DMS153 treated with DMSO at 0.1 percent for 48 hours (cell line): ENCODE measurements around the gene YY1.

ENCODE experiments used
- DNase-seq: peaks from one replicate; lab custom pipeline; 2025; ENCODE audit not compliant: unreplicated experiment; lab: John Stamatoyannopoulos, UW

Gene YY1

GRCh38 chr14:100312877-100313400 lies 74.0 kb downstream of the YY1 start:
- no peak for DNase-seq

DNA sequence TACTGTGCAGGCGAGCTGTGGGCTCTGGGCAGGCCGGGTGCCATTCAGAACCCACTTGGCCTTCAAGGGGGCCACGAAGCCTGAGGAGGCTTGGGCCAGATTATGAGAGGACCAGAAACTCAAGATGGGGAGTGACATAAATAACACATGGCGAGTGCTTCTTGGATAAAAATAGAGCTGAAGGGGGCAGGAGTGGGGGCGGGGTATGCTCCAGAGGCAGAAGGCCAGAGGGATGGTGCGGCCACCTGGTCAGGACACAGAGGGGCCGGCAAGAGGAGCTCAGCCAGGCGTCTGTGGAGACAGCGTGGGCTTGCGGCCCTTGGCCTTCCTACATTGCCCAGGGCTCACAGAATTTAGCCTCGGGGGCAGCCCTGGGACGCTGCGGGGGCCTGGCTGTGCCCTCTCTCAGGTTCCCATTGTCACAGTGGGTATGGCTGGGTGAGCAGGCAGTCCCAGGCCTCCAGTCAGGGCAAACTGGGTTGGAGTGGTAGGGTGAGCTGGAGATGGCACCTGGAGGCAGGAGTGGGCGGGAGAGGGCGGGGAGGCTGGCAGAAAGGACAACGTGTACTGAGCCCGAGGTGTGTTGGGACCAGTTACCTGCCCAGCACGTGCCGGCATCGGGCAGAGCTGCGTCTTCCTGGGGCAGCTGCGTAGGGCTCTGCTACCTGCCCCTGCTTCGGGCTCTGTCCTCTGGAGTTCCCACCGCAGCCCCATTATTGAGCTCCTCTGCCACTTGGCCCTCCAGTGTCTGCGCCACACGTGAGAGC lies 74.7 kb downstream of the YY1 start:
- DNase-seq: no peak

DNA sequence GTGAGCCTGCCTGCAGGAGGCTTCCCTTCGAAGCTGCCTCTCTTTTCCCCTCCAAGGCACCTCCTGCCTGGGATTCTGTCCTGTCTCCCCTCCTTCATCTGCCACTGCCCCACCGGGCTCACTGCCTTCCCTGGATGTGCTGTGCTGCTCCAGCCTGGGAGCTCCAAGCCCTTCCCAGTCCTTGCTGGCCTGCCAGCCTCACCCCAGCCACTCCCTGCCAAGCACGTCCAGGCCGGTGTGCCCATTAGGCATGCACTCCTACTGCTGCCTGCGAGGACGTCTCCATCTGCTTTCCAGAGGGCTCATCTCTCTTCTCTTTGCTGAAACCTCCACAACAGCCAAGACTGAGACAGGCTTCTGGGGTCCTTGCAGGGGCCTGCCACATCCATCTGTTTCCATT lies 75.8 kb downstream of the YY1 start:
- DNase-seq: no peak

DNA sequence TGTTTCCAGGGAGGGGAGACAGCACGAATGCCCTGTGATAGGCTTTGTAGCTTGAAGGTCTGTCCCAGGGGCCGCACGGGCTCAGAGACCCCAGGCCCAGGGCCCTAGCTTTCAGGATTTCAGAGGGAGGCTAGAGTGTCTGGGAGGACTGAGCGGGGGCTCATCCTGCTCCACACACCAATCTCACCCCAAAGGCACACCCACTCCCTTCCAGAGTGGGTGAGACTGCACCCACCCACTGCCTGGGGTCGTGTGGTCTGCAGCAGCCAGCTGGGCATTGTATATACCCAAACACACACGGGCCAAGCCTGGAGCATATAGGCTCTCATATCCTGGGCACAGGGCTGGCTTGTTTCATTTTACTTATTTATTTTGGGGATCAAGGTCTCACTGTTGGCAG lies 78.4 kb downstream of the YY1 start:
- no peak for DNase-seq

DNA sequence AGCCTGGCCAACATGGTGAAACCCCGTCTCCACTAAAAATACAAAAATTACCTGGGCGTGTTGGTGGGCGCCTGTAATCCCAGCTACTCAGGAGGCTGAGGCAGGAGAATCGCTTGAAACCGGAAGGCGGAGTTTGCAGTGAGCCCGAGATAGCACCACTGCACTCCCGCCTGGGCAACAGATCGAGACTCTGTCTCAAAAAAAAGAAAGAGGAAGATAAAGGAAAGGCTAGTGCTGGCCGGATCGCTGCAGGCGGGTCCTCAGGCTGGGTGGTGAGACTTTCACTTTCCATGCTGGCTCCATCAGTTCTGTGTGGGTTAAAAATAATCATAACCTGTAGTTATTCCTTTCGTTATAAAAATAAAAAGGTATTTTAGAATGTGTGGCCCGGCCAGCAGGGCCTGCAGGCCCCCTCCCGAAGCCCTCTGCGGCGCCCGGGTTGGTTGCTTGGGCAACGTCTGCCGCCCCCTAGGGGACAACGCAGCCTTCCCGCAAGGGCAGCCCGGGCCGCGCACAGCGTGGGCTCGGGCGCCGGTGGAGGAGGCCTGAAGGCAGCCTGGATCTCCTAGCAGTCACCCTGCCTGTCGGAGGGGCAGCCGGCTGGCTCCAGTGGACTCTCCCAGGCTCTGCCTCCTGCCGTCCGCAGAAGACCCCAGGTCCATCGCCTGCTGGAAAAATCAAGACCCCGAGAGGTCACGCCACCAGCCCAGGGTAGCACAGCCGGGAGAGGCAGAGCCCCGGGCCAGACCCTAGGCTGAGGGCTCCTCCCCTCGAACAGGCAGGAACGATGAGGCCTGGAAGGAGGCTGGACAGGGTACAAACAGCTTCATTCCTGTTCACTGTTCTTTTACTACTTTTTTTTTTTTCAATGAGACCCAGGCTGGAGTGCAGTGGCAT lies 79.2 kb downstream of the YY1 start:
- no peak for DNase-seq

DNA sequence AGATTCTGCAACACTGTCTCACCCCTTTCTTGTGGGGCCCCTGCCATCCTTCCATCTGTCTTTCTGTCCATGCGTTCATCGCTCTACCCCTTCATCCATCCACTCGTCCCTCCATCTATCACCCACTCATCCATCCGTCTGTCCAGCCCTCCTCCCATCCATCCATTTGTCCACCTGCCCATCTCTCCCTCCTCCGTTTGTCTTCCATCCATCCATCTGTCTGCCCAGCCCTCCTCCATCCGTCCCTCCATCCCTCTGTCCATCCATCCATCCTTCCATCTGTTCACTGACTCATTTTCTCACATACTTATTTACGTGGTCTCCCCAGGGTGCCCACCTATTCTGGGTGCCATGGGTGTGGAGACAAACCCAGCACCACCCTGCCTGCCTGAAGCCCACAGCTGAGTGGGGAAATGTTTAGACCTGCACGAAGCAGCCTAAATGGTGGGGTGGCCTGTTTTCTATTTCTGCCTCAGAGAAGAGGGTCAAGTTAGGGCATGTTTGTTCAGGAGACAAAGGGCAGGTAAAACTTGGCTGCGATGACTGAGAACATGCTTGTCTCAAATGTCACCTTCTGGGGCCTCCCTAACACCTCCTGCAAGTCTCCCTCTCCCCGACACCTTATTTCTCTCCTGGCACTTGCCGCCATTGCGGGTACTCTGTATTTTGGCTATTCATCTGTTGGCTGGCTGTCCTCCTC lies 81.4 kb downstream of the YY1 start:
- DNase-seq: no peak

- DNase-seq: no peak
Observed at GRCh38 chr14:100321473-100322137, 82.7 kb downstream of the YY1 start.

- no peak for DNase-seq
Observed at GRCh38 chr14:100322138-100322957, 83.4 kb downstream of the YY1 start.

- DNase-seq: no peak
Observed at GRCh38 chr14:100323121-100323941, 84.4 kb downstream of the YY1 start, which contains the start of gene SLC25A47. TSS of gene SLC25A47 (plus strand) at chr14:100323339. CDS start at chr14:100323415, 76 bp downstream.

DNA sequence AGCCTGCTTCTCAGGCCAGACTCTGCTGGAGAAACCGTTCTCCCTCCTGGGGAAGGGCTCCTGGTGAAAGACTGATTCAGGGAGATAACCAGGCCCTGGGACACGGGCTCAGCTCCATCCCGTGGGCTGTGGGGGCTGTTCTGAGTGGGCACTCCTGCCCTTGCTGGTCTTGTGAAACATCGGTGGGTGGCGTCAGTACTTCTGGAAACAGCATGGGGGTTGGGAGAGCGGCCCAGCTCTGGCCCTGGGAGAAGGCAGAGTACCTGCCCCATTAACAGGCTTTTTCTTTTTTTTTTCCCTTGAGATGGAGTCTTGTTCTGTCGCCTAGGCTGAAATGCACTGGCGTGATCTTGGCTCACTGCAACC lies 85.0 kb downstream of the YY1 start:
- DNase-seq: no peak

- DNase-seq: no peak
Observed at GRCh38 chr14:100325231-100325632, 86.3 kb downstream of the YY1 start.

- no peak for DNase-seq
Observed at GRCh38 chr14:100325958-100326357, 87.0 kb downstream of the YY1 start.

DNA sequence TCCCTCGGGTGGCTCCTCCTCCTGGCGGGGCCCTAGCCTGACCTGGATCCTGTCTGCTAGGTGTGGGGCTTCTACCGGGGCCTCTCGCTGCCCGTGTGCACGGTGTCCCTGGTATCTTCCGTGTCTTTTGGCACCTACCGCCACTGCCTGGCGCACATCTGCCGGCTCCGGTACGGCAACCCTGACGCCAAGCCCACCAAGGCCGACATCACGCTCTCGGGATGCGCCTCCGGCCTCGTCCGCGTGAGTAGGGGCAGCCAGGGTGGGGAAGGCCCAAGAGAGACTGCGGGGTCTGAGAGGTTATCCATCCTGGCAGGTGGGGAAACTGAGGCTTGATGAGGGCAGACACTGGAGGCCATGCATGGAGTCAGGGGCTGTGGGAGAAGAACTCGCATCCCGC lies 88.2 kb downstream of the YY1 start:
- DNase-seq: no peak

DNA sequence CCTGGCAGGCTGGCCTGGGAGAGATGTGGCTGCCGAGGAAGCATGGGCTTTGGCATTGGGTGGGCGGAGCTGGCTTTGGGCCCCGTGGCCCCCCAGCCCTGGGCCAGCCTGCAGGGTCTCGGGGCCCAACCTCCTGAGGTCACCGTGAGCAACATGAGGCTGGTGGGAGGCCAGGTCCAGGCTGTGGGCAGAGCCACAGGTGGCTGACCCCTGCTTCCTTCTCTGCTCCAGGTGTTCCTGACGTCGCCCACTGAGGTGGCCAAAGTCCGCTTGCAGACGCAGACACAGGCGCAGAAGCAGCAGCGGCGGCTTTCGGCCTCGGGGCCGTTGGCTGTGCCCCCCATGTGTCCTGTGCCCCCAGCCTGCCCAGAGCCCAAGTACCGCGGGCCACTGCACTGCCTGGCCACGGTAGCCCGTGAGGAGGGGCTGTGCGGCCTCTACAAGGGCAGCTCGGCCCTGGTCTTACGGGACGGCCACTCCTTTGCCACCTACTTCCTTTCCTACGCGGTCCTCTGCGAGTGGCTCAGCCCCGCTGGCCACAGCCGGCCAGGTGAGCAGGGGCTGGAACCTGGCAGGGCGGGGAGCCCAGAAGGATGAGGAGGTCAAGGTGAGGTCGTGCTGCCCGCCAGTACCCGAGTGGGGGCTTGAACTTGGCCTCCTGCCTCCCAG lies 89.7 kb downstream of the YY1 start:
- DNase-seq: no peak

DNA sequence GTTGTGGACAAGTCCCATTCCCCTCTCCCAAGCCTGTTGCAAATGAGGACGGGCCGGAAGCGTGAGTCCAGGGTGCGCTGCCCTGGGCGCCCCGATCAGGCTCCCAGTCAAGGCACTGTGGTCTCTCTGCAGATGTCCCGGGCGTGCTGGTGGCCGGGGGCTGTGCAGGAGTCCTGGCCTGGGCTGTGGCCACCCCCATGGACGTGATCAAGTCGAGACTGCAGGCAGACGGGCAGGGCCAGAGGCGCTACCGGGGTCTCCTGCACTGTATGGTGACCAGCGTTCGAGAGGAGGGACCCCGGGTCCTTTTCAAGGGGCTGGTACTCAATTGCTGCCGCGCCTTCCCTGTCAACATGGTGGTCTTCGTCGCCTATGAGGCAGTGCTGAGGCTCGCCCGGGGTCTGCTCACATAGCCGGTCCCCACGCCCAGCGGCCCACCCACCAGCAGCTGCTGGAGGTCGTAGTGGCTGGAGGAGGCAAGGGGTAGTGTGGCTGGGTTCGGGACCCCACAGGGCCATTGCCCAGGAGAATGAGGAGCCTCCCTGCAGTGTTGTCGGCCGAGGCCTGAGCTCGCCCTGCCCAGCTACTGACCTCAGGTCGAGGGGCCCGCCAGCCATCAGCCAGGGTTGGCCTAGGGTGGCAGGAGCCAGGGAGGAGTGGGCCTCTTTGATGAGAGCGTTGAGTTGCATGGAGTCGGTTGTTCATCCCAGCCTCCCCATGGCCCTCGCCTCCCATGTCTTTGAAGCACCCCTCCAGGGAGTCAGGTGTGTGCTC lies 90.5 kb downstream of the YY1 start:
- no peak for DNase-seq

DNA sequence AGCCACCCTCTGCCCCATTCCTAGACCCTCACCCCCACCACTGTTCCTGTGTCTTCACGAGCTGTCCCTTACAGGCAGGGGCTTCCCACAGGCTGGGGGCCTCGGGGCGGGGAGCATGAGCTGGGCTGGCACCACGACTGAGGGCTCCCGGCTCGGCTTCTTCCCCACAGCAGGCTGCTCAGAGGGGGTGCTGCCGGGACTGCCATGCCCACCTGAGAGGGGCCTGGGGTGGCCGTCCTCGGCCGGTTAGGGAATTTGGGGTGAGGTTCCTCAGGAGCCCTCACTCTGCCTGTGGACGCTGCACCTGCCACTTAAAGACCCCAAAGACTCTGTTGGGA lies 91.0 kb downstream of the YY1 start:
- no peak for DNase-seq

- no peak for DNase-seq
Observed at GRCh38 chr14:100330388-100330931, 91.5 kb downstream of the YY1 start.
